A549 treated with RU486 at 1 μM for 4 hours (cell line): ENCODE results near the gene OR4K5. TPM values are rescaled to one million over a fixed set of nuclear protein-coding genes. Genes with fewer than 3 reads are reported as not detected.

Experiments used
- total RNA-seq: library from RNA; stranded (reverse); fragments of 200-300 nt; extraction: Qiagen RNA extraction; gene quantifications from 5 replicates; pipeline ENCODE4 v1.2.3, GENCODE V29; 2022; ENCODE audit warnings: low read depth

OR4K5 gene
- total RNA-seq: not detected in 5 replicates

GRCh38 chr14:19920021-19920657 is at the start of gene OR4K5:
OR4K5 (plus strand) TSS chr14:19920607; CDS start chr14:19920607, 0 bp downstream.

GRCh38 chr14:19874842-19875241 is 45.6 kb upstream of the OR4K5 start, which contains the start of gene OR4K2:
OR4K2 (plus strand) TSS chr14:19875142; CDS start chr14:19876268, 1,126 bp downstream.

DNA sequence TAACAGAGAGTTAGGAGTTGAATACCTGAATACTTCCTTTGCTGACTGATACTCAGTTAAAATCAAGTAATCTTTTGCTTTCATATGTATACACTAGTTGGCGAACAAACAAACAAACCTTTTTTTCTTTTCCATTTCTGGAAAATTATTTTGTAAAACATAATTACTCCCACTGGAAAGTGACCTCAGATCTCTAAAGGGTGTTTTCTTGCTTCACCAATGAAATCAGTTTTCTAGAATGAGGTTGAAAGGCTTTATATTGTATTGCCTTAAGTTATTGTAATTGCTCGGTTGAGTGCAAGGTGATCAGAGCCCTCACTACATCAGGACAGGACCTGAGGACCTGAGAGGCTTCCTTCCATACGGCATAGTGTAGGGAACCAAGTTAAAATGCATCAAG is 10.2 kb downstream of the OR4K5 start, which contains the start of gene OR4K1:
TSS of gene OR4K1 (plus strand) at position 301 of the 400 bp plus-strand sequence. CDS start 4,750 bp downstream, outside the sequence.

Other genes starting within 250 kb of the OR4K5 start
- gene OR11H2, start 206.7 kb upstream of the OR4K5 start, total RNA-seq: not detected in 5 replicates
- not detected in 5 replicates for gene OR4Q3, start 177.0 kb upstream of the OR4K5 start, total RNA-seq
- gene OR4M1, start 147.1 kb upstream of the OR4K5 start, total RNA-seq: not detected in 5 replicates
- gene OR4N2, start 116.8 kb upstream of the OR4K5 start, total RNA-seq: not detected in 5 replicates
- gene OR4K2, start 45.5 kb upstream of the OR4K5 start, total RNA-seq: not detected in 5 replicates
- not detected in 5 replicates for gene OR4K1, start 10.3 kb downstream of the OR4K5 start, total RNA-seq
- not detected in 5 replicates for gene OR4K15, start 55.0 kb downstream of the OR4K5 start, total RNA-seq
- gene OR4Q2, start 81.6 kb downstream of the OR4K5 start, total RNA-seq: not detected in 5 replicates
- gene OR4K14, start 98.7 kb downstream of the OR4K5 start, total RNA-seq: not detected in 5 replicates
- gene OR4K13, start 115.4 kb downstream of the OR4K5 start, total RNA-seq: not detected in 5 replicates
- not detected in 5 replicates for gene OR4L1, start 139.4 kb downstream of the OR4K5 start, total RNA-seq
- not detected in 5 replicates for gene OR4K17, start 190.1 kb downstream of the OR4K5 start, total RNA-seq
- not detected in 5 replicates for gene OR4N5, start 218.2 kb downstream of the OR4K5 start, total RNA-seq